Cardiac fibroblast (primary cell): ENCODE data around the gene RBM45.

Experiments
- DNase-seq, 2 donors: peaks; one replicate each; pipeline versions ENCODE4 v3.0.0 to v3.0.0-alpha.2; 2010; ENCODE audit warnings: low read depth in 2 of 2
- H3K4me3 ChIP-seq, 2 donors: replicated peaks in 1 of 2; 1 replicate in 1 of 2; 2 replicates in 1 of 2; pipeline ENCODE4 v1.5.1; 2011; ENCODE audit warnings: low read depth in 2 of 2, low read length in 2 of 2, mild to moderate bottlenecking in 2 of 2, moderate library complexity in 1 of 2
- TF ChIP-seq, protein P1 (sequence below): IDR thresholded peaks from one replicate; pipeline ENCODE4 v1.5.1; 2011; ENCODE audit warnings: low read depth, mild to moderate bottlenecking, low read length, inconsistent platforms

RBM45 gene

DNA sequence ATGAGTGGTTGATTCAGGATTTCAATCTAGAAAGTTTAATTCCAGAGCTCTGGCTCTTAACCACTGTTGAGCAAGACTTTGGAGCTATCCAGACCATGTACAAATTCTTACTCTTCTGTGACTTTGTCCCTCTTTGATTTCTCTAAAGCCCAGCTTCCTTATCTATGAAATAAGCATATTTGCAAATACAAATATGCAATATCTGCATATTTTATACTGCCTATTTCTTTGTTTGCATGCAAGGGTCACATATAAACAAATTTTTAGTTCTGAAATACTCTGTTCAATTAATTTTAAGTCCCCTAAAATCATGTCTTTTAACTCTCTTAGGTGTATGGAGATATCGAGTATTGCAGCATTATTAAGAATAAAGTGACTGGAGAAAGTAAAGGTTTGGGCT is 5.5 kb downstream of the RBM45 start:
- no peak overlapping the region for H3K4me3 ChIP-seq
- TF ChIP-seq, protein P1, sequence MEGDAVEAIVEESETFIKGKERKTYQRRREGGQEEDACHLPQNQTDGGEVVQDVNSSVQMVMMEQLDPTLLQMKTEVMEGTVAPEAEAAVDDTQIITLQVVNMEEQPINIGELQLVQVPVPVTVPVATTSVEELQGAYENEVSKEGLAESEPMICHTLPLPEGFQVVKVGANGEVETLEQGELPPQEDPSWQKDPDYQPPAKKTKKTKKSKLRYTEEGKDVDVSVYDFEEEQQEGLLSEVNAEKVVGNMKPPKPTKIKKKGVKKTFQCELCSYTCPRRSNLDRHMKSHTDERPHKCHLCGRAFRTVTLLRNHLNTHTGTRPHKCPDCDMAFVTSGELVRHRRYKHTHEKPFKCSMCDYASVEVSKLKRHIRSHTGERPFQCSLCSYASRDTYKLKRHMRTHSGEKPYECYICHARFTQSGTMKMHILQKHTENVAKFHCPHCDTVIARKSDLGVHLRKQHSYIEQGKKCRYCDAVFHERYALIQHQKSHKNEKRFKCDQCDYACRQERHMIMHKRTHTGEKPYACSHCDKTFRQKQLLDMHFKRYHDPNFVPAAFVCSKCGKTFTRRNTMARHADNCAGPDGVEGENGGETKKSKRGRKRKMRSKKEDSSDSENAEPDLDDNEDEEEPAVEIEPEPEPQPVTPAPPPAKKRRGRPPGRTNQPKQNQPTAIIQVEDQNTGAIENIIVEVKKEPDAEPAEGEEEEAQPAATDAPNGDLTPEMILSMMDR: no peak
- no peak for DNase-seq

DNA sequence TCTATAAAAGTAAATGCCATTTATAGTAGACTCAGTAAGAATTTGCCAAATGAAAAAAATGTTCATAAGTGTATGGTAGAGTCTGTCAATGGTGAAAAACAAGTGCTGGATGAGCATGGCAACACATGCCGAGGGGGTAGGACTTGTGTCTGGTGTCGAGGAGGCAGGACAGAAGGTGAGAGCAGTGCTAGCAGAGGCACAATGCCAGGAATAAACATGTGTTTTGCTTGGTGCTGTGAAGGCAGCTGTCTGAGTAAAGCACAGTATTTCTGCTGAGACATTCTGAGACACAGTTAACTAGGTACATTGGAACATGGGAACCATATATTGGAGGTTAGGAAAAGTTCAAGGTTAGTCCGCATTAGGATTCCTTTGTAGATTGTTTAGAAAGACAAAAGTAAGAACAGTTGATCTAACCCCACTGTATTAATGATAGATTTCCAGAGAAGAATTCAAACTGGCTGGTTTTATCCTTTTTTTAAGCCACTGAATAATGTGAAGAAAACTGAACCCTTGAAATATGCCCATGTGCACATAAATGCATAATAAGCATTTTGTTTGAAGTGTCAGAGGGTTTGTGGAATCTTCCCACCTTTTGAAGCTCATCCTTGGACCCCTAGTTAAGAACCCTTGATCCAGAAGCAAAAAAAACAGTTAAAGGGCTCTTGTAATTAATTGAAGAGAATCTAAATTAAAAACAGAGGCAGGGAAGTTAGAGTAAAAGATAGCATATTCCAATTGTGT is 7.1 kb downstream of the RBM45 start:
- H3K4me3 ChIP-seq: no peak overlapping the region
- DNase-seq: no peak
- TF ChIP-seq, protein P1: no peak

DNA sequence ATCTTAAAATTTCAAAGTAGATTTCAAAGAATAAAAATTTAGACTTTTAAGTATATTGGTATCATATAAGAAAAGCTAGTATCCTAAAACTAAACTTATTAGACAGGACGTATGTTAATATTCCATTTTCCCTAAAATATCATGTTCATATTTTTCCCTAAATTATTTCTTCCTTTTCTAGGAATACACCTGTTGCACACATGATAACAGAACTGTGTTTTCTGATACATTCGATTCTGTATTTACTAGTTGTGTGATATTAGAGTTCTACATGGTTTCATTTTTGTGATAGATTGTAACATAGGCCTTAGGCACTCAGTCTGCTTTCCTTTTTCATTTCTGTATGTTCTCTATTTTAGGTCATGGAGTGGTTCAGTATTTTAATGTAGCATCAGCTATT is 10.9 kb downstream of the RBM45 start:
- TF ChIP-seq, protein P1: no peak
- DNase-seq: no peak
- no peak overlapping the region for H3K4me3 ChIP-seq

DNA sequence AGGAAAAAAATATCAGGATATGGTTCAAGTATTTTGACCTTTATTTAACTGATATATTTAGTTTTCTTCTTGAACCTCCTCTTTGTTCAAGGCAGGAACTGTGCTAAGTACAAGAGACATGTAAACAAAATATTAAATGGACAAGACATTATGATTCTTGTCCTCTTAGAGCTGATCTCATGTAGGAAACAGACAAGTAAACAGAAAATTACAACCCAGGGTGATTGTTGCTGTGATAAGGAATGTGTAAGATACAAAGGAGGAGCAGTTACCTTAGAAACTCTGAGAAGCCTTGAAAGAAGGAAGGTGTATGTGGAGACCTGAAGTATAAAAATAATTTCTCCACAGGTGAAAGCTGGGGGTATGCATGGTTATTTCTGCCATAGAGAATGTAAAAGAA is 12.9 kb downstream of the RBM45 start:
- no peak overlapping the region for H3K4me3 ChIP-seq
- DNase-seq: no peak
- TF ChIP-seq, protein P1: no peak

DNA sequence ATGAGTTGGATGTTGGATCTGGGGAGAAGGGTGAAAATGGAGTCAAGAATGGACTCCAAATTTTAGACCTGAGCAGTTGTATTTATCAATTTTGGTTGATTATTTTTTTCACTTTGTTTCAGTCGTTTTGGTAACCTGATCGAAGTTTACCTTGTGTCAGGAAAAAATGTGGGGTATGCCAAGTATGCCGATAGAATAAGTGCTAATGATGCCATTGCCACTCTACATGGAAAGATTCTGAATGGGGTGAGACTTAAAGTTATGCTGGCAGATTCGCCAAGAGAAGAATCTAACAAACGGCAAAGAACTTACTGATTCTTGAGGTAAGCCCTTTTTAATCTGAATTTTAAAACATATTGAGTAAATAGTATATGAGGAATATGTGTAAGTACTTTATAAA is 13.6 kb downstream of the RBM45 start:
- no peak overlapping the region for H3K4me3 ChIP-seq
- DNase-seq: no peak
- TF ChIP-seq, protein P1: no peak

DNA sequence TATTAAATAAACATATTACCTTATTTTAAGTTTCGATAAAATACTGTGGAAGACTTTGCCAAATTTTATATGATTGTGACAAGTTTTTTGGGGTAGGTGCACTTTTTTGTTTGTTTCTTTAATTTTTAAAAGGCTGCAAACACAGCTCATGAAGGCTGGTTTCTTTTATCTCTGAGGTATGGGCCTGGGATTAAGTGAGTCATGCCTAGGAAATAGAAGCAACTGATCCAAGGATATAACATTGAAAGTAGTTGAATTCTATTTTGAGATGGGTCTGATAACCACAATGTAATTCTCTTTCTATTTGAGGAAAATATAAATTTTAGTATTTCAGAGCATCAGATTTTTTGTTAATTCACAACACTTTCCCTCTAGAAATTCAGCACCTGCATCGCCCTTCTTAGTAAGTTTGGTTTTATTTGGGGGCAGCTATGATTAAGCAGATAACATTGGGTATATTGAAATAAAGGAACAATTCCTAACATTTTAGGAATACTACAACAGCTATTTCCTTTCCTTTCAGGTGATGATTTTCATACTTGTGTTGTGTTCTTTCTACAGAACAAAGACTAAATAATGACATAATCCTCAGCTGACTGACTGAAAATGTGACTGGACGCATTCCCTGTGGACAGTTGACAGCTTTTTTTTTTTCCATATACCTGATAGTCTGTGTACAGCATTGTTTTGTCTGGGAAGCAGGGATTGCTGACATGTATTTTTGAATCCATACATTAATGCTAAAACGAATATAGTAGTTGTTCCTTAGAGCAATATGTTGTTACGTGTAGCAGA is 16.8 kb downstream of the RBM45 start:
- no peak for DNase-seq
- H3K4me3 ChIP-seq: no peak overlapping the region
- TF ChIP-seq, protein P1: no peak
